ENCODE data around the gene MYCBP.

DNA sequence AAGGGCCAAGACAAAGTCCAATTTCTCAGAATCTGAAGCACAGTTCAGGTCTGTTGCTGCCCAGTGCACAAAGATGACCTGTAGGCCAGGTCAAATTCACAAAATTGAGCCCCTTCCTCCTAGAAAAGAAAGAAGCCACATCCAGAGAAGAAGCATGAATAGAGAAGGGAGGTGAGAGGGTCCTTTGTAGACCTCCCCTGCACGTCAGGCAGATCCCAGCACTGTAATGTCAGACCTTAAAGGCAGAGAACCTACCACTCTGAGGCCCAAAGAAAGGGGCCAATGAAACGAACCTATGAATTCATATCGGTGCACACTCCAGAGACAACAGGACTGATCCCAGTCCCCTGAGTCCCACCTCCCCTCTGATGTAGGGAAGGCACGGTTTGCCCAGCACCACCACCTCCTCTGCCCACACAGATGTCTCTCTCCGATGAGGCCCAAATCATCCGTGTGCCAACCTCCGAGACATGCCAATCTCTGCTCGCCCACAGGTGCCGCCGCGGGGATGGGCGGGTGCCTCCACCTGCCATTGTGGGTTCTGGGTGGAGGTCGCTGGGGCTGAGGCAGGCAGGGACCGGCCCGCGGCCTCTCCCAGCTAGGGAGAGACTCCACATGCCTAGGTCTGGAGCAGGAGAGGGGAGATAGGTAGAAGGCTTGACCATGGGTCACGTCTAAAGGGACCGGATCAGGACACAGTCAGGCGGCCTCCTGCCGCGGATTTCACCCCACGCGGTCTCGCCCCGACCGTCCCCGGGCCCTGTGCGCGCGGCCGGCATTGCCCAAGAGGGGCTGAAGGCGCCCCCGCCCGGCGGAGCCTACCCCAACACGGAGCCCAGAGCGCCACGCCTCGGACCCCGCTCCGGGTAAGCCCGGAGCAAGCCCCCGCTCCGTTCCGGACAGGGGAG, 55.6 kb downstream of the MYCBP start:
- TF ChIP-seq, protein P1, sequence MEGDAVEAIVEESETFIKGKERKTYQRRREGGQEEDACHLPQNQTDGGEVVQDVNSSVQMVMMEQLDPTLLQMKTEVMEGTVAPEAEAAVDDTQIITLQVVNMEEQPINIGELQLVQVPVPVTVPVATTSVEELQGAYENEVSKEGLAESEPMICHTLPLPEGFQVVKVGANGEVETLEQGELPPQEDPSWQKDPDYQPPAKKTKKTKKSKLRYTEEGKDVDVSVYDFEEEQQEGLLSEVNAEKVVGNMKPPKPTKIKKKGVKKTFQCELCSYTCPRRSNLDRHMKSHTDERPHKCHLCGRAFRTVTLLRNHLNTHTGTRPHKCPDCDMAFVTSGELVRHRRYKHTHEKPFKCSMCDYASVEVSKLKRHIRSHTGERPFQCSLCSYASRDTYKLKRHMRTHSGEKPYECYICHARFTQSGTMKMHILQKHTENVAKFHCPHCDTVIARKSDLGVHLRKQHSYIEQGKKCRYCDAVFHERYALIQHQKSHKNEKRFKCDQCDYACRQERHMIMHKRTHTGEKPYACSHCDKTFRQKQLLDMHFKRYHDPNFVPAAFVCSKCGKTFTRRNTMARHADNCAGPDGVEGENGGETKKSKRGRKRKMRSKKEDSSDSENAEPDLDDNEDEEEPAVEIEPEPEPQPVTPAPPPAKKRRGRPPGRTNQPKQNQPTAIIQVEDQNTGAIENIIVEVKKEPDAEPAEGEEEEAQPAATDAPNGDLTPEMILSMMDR (IDR thresholded peaks at IDR 0.05): no peak
- TF ChIP-seq POLR2AphosphoS5 (IDR thresholded peaks at IDR 0.05) (no peak), EP300 (IDR thresholded peaks at IDR 0.05; ENCODE audit: low read depth) (no peak), POLR2A (IDR thresholded peaks at IDR 0.05) (no peak)

Measured in transverse colon (tissue), 4 donors.